ENCODE results near the gene LRGUK.

DNA sequence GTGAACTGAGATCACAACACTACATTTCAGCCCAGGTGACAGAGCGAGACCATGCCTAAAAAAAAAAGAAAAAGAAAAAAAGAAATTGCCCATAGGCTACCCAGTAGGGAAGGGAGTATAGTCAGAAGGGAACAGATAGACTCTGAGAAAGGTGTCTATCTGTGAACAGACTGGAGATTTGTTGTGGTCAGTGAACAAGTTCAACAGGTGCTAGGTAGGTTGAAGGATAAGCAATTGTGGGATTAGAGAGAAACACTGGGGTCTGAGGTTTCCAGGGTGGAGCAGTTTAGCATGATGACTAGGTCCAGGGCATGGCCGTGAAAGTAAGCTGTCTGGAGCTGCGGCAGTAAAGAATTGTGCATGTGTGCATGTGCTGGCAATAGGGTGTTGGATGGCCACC is 6.9 kb downstream of the LRGUK start:
- TF ChIP-seq, protein P1, sequence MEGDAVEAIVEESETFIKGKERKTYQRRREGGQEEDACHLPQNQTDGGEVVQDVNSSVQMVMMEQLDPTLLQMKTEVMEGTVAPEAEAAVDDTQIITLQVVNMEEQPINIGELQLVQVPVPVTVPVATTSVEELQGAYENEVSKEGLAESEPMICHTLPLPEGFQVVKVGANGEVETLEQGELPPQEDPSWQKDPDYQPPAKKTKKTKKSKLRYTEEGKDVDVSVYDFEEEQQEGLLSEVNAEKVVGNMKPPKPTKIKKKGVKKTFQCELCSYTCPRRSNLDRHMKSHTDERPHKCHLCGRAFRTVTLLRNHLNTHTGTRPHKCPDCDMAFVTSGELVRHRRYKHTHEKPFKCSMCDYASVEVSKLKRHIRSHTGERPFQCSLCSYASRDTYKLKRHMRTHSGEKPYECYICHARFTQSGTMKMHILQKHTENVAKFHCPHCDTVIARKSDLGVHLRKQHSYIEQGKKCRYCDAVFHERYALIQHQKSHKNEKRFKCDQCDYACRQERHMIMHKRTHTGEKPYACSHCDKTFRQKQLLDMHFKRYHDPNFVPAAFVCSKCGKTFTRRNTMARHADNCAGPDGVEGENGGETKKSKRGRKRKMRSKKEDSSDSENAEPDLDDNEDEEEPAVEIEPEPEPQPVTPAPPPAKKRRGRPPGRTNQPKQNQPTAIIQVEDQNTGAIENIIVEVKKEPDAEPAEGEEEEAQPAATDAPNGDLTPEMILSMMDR (IDR thresholded peaks at IDR 0.05), result no peak
- TF ChIP-seq POLR2A (IDR thresholded peaks at IDR 0.05), result no peak
